IMR-90 (cell line): ENCODE results near the gene TRABD2A. TPM values are rescaled to one million over a fixed set of nuclear protein-coding genes. Genes with fewer than 3 reads are reported as not detected.
A peak's percentile ranks its signal among the peaks of the same experiment; 100 is the strongest.

ENCODE experiments used
- ATAC-seq: fragments of 200-7000 bp; cut with Tn5 transposase; 2 replicates; pipeline ENCODE4 v1.9.1; 2020; ENCODE audit warnings: low read depth, mild to moderate bottlenecking, moderate library complexity
- BruUV-seq: library from RNA; stranded (reverse); fragments of 400-500 nt; replicated peaks from 2 replicates; lab custom pipeline; 2021; lab: Mats Ljungman, UMichigan
- CTCF ChIA-PET: fragments of 300-600 bp; formaldehyde crosslinking; extraction: SDS; loops from one replicate; lab custom pipeline; 2021; ENCODE audit warnings: antibody characterized with exemption; lab: Yijun Ruan, JAX
- POLR2A ChIA-PET: fragments of 300-600 bp; sonication (Branson Sonifier 250); formaldehyde crosslinking; loops from one replicate; lab custom pipeline; 2022; ENCODE audit warnings: antibody characterized with exemption; ENCODE audit not compliant: unreplicated experiment; lab: Charles Lee
- DNase-seq: peaks from one replicate; pipeline ENCODE4 v3.0.0; 2013
- H2AFZ ChIP-seq: replicated peaks from 2 replicates; pipeline ENCODE3; 2013; ENCODE audit warnings: low read length, mild to moderate bottlenecking; ENCODE audit not compliant: poor library complexity
- H2AK5ac ChIP-seq: 2 replicates; pipeline ENCODE4 v1.6.1; 2013; ENCODE audit warnings: low read depth, low read length, inconsistent platforms
- H2AK9ac ChIP-seq: replicated peaks from 2 replicates; pipeline ENCODE3; 2013; ENCODE audit warnings: mild to moderate bottlenecking, low read depth, low read length, moderate library complexity; ENCODE audit not compliant: poor library complexity
- H2BK120ac ChIP-seq: 2 replicates; pipeline ENCODE4 v1.6.1; 2013; ENCODE audit warnings: low read depth, low read length, inconsistent platforms
- H2BK15ac ChIP-seq: 3 replicates; pipeline ENCODE4 v1.6.1; 2013; ENCODE audit warnings: low read depth, low read length, inconsistent platforms
- H2BK20ac ChIP-seq: 2 replicates; pipeline ENCODE4 v1.6.1; 2013; ENCODE audit warnings: low read depth, mild to moderate bottlenecking, inconsistent platforms, low read length, moderate library complexity
- H2BK5ac ChIP-seq: 2 replicates; pipeline ENCODE4 v1.6.1; 2013; ENCODE audit warnings: mild to moderate bottlenecking, low read depth, low read length, inconsistent platforms; ENCODE audit not compliant: poor library complexity, severe bottlenecking
- H3K14ac ChIP-seq: replicated peaks from 2 replicates; pipeline ENCODE4 v1.6.1; 2013; ENCODE audit warnings: low read depth, low read length, inconsistent platforms
- H3K18ac ChIP-seq: 2 replicates; pipeline ENCODE4 v1.6.1; 2013; ENCODE audit warnings: low read depth, low read length, control low read depth
- H3K23ac ChIP-seq: 2 replicates; pipeline ENCODE4 v1.6.1; 2013; ENCODE audit warnings: low read depth, low read length, inconsistent platforms
- H3K27ac ChIP-seq: 2 replicates; pipeline ENCODE4 v1.5.1; 2013; ENCODE audit warnings: mild to moderate bottlenecking, control low read depth, low read length; ENCODE audit not compliant: insufficient read depth
- H3K27me3 ChIP-seq: 2 replicates; pipeline ENCODE4 v1.6.1; 2013; ENCODE audit warnings: low read length; ENCODE audit not compliant: control insufficient read depth, insufficient read depth
- H3K36me3 ChIP-seq: 2 replicates; pipeline ENCODE4 v1.6.1; 2013; ENCODE audit warnings: low read length, mixed read lengths; ENCODE audit not compliant: control insufficient read depth, insufficient read depth
- H3K4ac ChIP-seq: 2 replicates; pipeline ENCODE4 v1.6.1; 2013; ENCODE audit warnings: low read depth, low read length, inconsistent platforms
- H3K4me1 ChIP-seq: 2 replicates; pipeline ENCODE4 v1.6.1; 2013; ENCODE audit warnings: low read length, mixed read lengths; ENCODE audit not compliant: control insufficient read depth, insufficient read depth
- H3K4me2 ChIP-seq: 2 replicates; pipeline ENCODE4 v1.6.1; 2013; ENCODE audit warnings: low read depth, mild to moderate bottlenecking, control low read depth, low read length, moderate library complexity
- H3K4me3 ChIP-seq: 2 replicates; pipeline ENCODE4 v1.5.1; 2013; ENCODE audit warnings: low read depth, mild to moderate bottlenecking, control low read depth, low read length, moderate library complexity; ENCODE audit not compliant: insufficient read depth
- H3K56ac ChIP-seq: 2 replicates; pipeline ENCODE4 v1.6.1; 2013; ENCODE audit warnings: low read length, inconsistent platforms; ENCODE audit not compliant: insufficient read depth; ENCODE audit errors: extremely low read depth
- H3K79me1 ChIP-seq, 2 experiments: 2 replicates each; pipeline ENCODE4 v1.6.1; 2013; ENCODE audit warnings: low read length in 2 of 2, inconsistent platforms in 1 of 2, low read depth in 1 of 2
- H3K9ac ChIP-seq: 2 replicates; pipeline ENCODE4 v1.6.1; 2013; ENCODE audit warnings: low read depth, low read length, control low read depth
- H3K9me1 ChIP-seq: 2 replicates; pipeline ENCODE4 v1.6.1; 2013; ENCODE audit warnings: low read length, inconsistent platforms; ENCODE audit not compliant: insufficient read depth
- H3K9me3 ChIP-seq: 2 replicates; pipeline ENCODE4 v1.6.1; 2013; ENCODE audit warnings: low read length; ENCODE audit not compliant: control insufficient read depth, insufficient read depth
- H4K20me1 ChIP-seq: 2 replicates; pipeline ENCODE4 v1.6.1; 2013; ENCODE audit warnings: low read length, inconsistent platforms; ENCODE audit not compliant: insufficient read depth
- H4K5ac ChIP-seq: 2 replicates; pipeline ENCODE4 v1.6.1; 2013; ENCODE audit warnings: mild to moderate bottlenecking, low read depth, low read length, control low read depth
- H4K8ac ChIP-seq, 2 experiments: 2 replicates each; pipeline ENCODE4 v1.6.1; 2013; ENCODE audit warnings: low read depth in 2 of 2, low read length in 2 of 2, control low read depth in 1 of 2, inconsistent platforms in 1 of 2
- H4K91ac ChIP-seq: 2 replicates; pipeline ENCODE4 v1.6.1; 2013; ENCODE audit warnings: low read depth, low read length, inconsistent platforms; ENCODE audit not compliant: insufficient read depth
- BHLHE40 ChIP-seq: fragments of 150-350 bp; IDR thresholded peaks from 2 replicates; pipeline ENCODE4 v1.6.1; 2016; ENCODE audit warnings: mild to moderate bottlenecking, low read depth, low read length
- FOS ChIP-seq: fragments of 150-350 bp; IDR thresholded peaks from 2 replicates; pipeline ENCODE4 v1.6.1; 2016; ENCODE audit warnings: low read depth, low read length
- MAZ ChIP-seq: IDR thresholded peaks from 2 replicates; pipeline ENCODE4 v1.6.1; 2012; ENCODE audit warnings: low read depth, mild to moderate bottlenecking, low read length, improper control_type of control experiment, moderate library complexity, borderline replicate concordance
- POLR2A ChIP-seq: IDR thresholded peaks from 2 replicates; pipeline ENCODE4 v1.6.1; 2012; ENCODE audit warnings: mild to moderate bottlenecking, low read depth, low read length
- RAD21 ChIP-seq: IDR thresholded peaks from 2 replicates; pipeline ENCODE4 v1.6.1; 2012; ENCODE audit warnings: low read length, improper control_type of control experiment
- RFX5 ChIP-seq: IDR thresholded peaks from 2 replicates; pipeline ENCODE4 v1.8.0; 2012; ENCODE audit warnings: low read depth, mild to moderate bottlenecking, low read length, moderate library complexity
- WGBS, 2 experiments: methylation state at CpG; one replicate each; pipeline versions ENCODE4 v1.1.5 to v1.1.7; 2013; ENCODE audit warnings: missing lambda C conversion rate in 2 of 2; ENCODE audit not compliant: insufficient read length in 1 of 2; ENCODE audit errors: extremely low coverage in 2 of 2; 5-methylcytosine and 5-hydroxymethylcytosine counted together
- dilution Hi-C: fragments of 300-500 bp; cut with HindIII; formaldehyde crosslinking; loops from one replicate; pipeline ENCODE4 v1.14.3; 2018; ENCODE audit warnings: low sequenced_read_pairs; ENCODE audit not compliant: unreplicated experiment
- in situ Hi-C: fragments of 300-500 bp; cut with MboI; formaldehyde crosslinking; loops from 3 replicates; pipeline ENCODE4 v1.14.3; 2019; ENCODE audit warnings: low sequenced_read_pairs, inconsistent platforms, mixed read lengths
- intact Hi-C: fragments of 100-400 bp; cut with micrococcal nuclease; formaldehyde crosslinking; loops from 2 replicates; pipeline ENCODE4 v1.10.0; 2022
- polyA plus RNA-seq, 3 experiments: library from polyadenylated mRNA; depleted of rRNA; stranded (reverse); fragments of >200 nt; gene quantifications; 2 replicates each; pipeline ENCODE4 v1.2.3, GENCODE V29; 2012; ENCODE audit warnings: low replicate concordance in 1 of 3
- total RNA-seq: library from RNA; depleted of rRNA; stranded (reverse); fragments of >200 nt; gene quantifications from 2 replicates; pipeline ENCODE4 v1.2.3, GENCODE V29; 2012

The TRABD2A gene
- total and polyA plus RNA-seq, 2 of the 4 experiments (the other 2 are of a cell fraction) = 17.6 to 20.3 TPM

DNA sequence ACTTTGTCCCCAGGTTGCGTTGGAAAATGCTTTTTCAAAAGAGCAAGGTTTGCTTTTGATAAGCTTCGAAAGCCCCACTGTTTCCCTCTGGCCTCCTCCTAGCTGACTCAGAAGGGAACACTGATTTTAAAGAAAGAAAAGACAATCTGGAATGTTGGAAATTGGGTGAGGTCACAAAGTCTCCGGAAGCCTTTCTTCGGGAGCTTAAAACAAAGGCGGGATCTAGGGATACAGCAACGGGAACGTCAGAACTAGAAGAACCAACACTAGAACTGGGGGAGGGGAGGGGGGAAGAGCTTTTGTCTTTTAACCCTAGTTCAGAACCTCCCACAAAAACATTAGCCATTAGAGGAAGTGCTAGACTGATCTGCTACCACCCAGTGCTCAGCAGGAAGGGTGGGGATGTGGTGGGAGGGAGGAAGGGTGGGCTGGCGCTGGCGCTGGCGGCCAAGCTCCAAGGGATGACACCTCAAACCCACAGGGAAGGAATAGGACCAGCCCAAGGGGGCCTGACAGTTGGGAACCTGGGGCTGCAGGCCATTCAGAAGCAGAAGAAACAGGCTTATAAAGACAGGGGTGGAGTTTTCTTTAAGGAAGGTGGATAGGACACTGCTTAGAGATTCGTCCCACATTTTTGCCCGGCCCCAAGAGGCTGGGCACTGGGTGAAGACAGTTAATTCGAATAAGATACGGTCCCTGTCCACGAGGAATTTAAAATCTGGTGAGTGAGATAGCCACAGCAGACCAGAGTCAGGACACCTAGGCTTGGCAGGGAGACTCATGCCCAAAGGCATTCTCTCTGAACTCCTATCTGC, 26.2 kb upstream of the TRABD2A start:
- Histone ChIP-seq H3K23ac (peak overlapping the region; percentile 75), H3K9me3 (no peaks in the 10 kb centered on the region), H3K4me2 (peak overlapping the region; percentile 88), H2BK20ac (no peak overlapping the region), H3K4me1 (peaks cover 2% of the 10 kb centered on the region; the same call in 1 of the 2 replicates), H3K27me3 (no peaks in the 10 kb centered on the region), H2AK9ac (peak overlapping the region; percentile 99), H4K91ac (peak overlapping the region; percentile 65), H3K4me3 (peak overlapping the region; percentile 86), H3K14ac (peak overlapping the region; percentile 99), H3K9me1 (no peaks in the 10 kb centered on the region), H3K56ac (peak overlapping the region; percentile 97), H2AK5ac (peak overlapping the region; percentile 90), H3K79me1 (peaks cover 13 to 40% of the 10 kb centered on the region in 2 experiments), H4K8ac (peak overlapping the region; percentile 84 to 86), H4K5ac (peak overlapping the region; percentile 56), H3K18ac (peak overlapping the region; percentile 88), H4K20me1 (peaks cover 23% of the 10 kb centered on the region), H3K4ac (peak overlapping the region; percentile 77), H3K9ac (peak overlapping the region; percentile 99), H3K36me3 (peaks cover 22% of the 10 kb centered on the region), H3K27ac (peak overlapping the region; percentile 93), H2BK5ac (peak overlapping the region; percentile 88), H2AFZ (no peak overlapping the region), H2BK15ac (no peak overlapping the region; the same call in 2 of the 3 replicates), H2BK120ac (0 out of 2 replicates have a peak overlapping the region, but pooled peaks have one; percentile 1)
- ATAC-seq (peak; percentile 13), DNase-seq (peak; percentile 75)
- BruUV-seq = no TSS peak
- ChIA-PET CTCF (interaction anchor here (0.6 to 0.9 kb wide), 3 partner anchors 13 to 100 kb away, joined by 3 to 5 read pairs (median 4); no protein-coding TSS in a partner anchor), POLR2A (interaction anchor here (0.8 to 1.1 kb wide), 4 partner anchors 9 to 39 kb away, joined by 3 to 31 read pairs (median 18); no protein-coding TSS in a partner anchor)
- in situ Hi-C loops (no loop called here), dilution Hi-C loops (no loop called here), intact Hi-C loops (loop anchor here (1.0 kb wide), 1 partner anchor 13 kb away; no protein-coding TSS in a partner anchor)
- WGBS, 2 experiments = 23% methylated on average over 5 of the region's 15 CpGs; no CpG with 5 or more reads in 1 of the 2 experiments
- TF ChIP-seq RAD21 (no peak), POLR2A (peak; percentile 45; the same call in 1 of the 2 replicates), RFX5 (no peak), BHLHE40 (no peak), MAZ (peak; percentile 32; the same call in 1 of the 2 replicates), FOS (no peak)
